Measurements from ENCODE around the gene CCDC85C.

DNA sequence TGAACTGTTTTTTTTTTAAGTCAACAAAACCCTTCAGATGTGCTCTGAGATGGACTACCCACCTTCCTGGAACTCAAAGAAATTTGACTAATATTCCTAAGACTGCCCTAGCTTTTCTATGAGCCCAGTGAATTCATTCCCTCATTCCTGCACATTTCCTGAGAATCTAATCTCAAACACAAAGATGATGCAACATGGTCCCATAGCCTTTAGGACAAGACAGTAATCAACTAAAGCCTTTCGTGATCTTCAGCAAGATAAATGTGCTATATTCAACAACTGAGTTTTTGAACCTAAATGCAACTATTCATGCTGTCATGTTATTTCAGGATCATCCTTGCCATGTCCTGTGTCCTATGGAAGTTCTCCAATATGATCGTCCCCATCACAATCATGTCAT is 128.3 kb downstream of the CCDC85C start:
- TF ChIP-seq, protein P1, sequence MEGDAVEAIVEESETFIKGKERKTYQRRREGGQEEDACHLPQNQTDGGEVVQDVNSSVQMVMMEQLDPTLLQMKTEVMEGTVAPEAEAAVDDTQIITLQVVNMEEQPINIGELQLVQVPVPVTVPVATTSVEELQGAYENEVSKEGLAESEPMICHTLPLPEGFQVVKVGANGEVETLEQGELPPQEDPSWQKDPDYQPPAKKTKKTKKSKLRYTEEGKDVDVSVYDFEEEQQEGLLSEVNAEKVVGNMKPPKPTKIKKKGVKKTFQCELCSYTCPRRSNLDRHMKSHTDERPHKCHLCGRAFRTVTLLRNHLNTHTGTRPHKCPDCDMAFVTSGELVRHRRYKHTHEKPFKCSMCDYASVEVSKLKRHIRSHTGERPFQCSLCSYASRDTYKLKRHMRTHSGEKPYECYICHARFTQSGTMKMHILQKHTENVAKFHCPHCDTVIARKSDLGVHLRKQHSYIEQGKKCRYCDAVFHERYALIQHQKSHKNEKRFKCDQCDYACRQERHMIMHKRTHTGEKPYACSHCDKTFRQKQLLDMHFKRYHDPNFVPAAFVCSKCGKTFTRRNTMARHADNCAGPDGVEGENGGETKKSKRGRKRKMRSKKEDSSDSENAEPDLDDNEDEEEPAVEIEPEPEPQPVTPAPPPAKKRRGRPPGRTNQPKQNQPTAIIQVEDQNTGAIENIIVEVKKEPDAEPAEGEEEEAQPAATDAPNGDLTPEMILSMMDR (conservative IDR thresholded peaks at IDR 0.05; ENCODE audit: low read depth, low read length), result no peak
- TF ChIP-seq EZH2 (IDR thresholded peaks at IDR 0.05; ENCODE audit: low read length, unreplicated experiment), result no peak

Measured in PC-3 (cell line).